ENCODE data around the gene PRR3. TPM values are rescaled to one million over a fixed set of nuclear protein-coding genes. Genes with fewer than 3 reads are reported as not detected.

The PRR3 gene
- total RNA-seq, 4 donors from 2014 or later = 0.75 to 1.6 (median 1.3) TPM

GRCh38 chr6:30599625-30600324 is 42.7 kb downstream of the PRR3 start:
- H3K4me1 ChIP-seq = no peaks in the 10 kb centered on the region
- in situ Hi-C loops (cut with MboI; ENCODE audit: low sequenced_read_pairs in 4 of 4) = loop anchor here in 1 of 4 donors (25.0 kb wide), 1 partner anchor 1588 kb away; the partner anchor contains the start of genes AGER, AGPAT1, GPSM3 and PBX2
- H3K36me3 ChIP-seq = peaks cover 5 to 46% of the 10 kb centered on the region in 2 donors
- DNase-seq = no peak
- H3K27ac ChIP-seq = no peak overlapping the region
- TF ChIP-seq POLR2A (IDR thresholded peaks at IDR 0.05) (no peak), CTCF (IDR thresholded peaks at IDR 0.05 in 4 of 5, conservative IDR thresholded peaks at IDR 0.05 in 1 of 5) (no peak)
- no peaks in the 10 kb centered on the region for H3K27me3 ChIP-seq
- intact Hi-C loops (cut with DNase I; ENCODE audit: low total_unique reads) = loop anchor here (5.0 kb wide), 1 partner anchor 117 kb away; no protein-coding TSS in a partner anchor
- no peaks in the 10 kb centered on the region for H3K9me3 ChIP-seq
- ATAC-seq = no peak
- no peak overlapping the region for H3K4me3 ChIP-seq

DNA sequence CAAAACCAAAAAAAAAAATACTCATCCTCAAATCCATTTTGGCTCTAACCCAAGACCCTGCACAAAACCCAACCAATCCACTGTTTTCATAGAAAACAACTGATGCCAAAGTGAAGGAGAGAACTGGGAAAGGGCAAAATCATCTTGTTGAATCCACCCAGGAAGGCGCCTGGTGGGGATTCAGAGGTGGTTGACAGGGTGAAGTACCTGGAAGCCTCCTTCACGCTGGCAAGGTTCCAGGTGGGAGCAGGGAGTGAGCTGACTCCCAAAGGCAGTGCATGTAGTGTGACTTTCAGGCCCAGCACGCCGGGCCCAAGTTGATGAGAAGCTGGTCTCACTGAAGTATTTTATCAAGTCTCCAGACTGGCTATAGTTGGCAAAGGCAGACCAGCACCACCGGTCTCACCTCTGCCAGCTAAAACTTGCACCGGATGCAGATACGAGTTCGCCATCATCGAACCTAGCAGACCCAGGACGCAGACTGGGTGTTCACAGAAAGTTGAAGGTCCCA is 43.4 kb downstream of the PRR3 start:
- ATAC-seq = no peak

DNA sequence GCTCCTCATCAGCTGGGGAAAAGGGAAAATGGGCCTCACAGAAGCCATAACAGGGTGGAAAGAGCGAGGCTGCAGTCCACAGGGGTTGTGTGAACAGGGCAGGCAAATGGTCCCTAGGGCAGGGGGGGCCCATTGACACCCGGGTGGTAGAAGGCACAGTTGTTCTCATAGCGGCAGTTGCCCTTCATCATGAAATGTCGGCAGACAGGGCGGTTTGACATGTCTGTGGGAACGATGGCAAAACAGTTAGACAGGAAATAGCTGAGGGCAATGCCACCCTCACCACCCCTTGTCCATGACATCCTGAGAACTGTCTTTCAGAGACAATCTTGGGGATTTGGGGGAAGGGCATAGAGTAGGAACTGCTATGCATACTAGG is 44.3 kb downstream of the PRR3 start:
- Histone ChIP-seq H3K4me3 (no peak overlapping the region), H3K4me1 (no peaks in the 10 kb centered on the region), H3K27me3 (no peaks in the 10 kb centered on the region), H3K36me3 (peaks cover 10 to 62% of the 10 kb centered on the region in 2 donors), H3K27ac (no peak overlapping the region), H3K9me3 (no peaks in the 10 kb centered on the region)
- ATAC-seq (no peak), DNase-seq (no peak)
- TF ChIP-seq CTCF (IDR thresholded peaks at IDR 0.05 in 4 of 5, conservative IDR thresholded peaks at IDR 0.05 in 1 of 5) (no peak), POLR2A (IDR thresholded peaks at IDR 0.05) (no peak)
- intact Hi-C loops (cut with DNase I; ENCODE audit: low total_unique reads) = no loop called here
- in situ Hi-C loops (cut with MboI; ENCODE audit: low sequenced_read_pairs in 4 of 4) = loop anchor here in 1 of 4 donors (25.0 kb wide), 1 partner anchor 1586 kb away; the partner anchor contains the start of genes AGER, AGPAT1, GPSM3 and PBX2

More for the DNA sequence above, 43.4 kb downstream of the PRR3 start:
- in situ Hi-C loops (cut with MboI; ENCODE audit: low sequenced_read_pairs in 4 of 4) = loop anchor here in 1 of 4 donors (25.0 kb wide), 1 partner anchor 1587 kb away; the partner anchor contains the start of genes AGER, AGPAT1, GPSM3 and PBX2
- no peak overlapping the region for H3K4me3 ChIP-seq
- no peak for DNase-seq
- no peak for TF ChIP-seq POLR2A (IDR thresholded peaks at IDR 0.05)
- TF ChIP-seq CTCF (IDR thresholded peaks at IDR 0.05 in 4 of 5, conservative IDR thresholded peaks at IDR 0.05 in 1 of 5) = no peak
- intact Hi-C loops (cut with DNase I; ENCODE audit: low total_unique reads) = no loop called here
- no peaks in the 10 kb centered on the region for H3K4me1 ChIP-seq
- H3K36me3 ChIP-seq = peaks cover 5 to 53% of the 10 kb centered on the region in 2 donors
- no peaks in the 10 kb centered on the region for H3K27me3 ChIP-seq
- no peaks in the 10 kb centered on the region for H3K9me3 ChIP-seq
- no peak overlapping the region for H3K27ac ChIP-seq

GRCh38 chr6:30601815-30602641 is 44.9 kb downstream of the PRR3 start:
- H3K27ac ChIP-seq = no peak overlapping the region
- ATAC-seq = no peak
- H3K9me3 ChIP-seq = no peaks in the 10 kb centered on the region
- TF ChIP-seq POLR2A (IDR thresholded peaks at IDR 0.05) = no peak
- no peak for TF ChIP-seq CTCF (IDR thresholded peaks at IDR 0.05 in 4 of 5, conservative IDR thresholded peaks at IDR 0.05 in 1 of 5)
- no peaks in the 10 kb centered on the region for H3K4me1 ChIP-seq
- in situ Hi-C loops (cut with MboI; ENCODE audit: low sequenced_read_pairs in 4 of 4) (loop anchor here in 1 of 4 donors (25.0 kb wide), 1 partner anchor 1585 kb away; the partner anchor contains the start of genes AGER, AGPAT1, GPSM3 and PBX2), intact Hi-C loops (cut with DNase I; ENCODE audit: low total_unique reads) (no loop called here)
- H3K4me3 ChIP-seq = no peak overlapping the region
- DNase-seq = no peak
- H3K36me3 ChIP-seq = peaks cover 12 to 68% of the 10 kb centered on the region in 2 donors
- H3K27me3 ChIP-seq = no peaks in the 10 kb centered on the region

All from gastrocnemius medialis (tissue), 4 donors.